ENCODE results near the gene LBHD1.
"Not testable (repeated sequence)": the region's sequence is repeated elsewhere in the genome, so short reads cannot be mapped to it uniquely, and the experiment has no call there.

Gene LBHD1

DNA sequence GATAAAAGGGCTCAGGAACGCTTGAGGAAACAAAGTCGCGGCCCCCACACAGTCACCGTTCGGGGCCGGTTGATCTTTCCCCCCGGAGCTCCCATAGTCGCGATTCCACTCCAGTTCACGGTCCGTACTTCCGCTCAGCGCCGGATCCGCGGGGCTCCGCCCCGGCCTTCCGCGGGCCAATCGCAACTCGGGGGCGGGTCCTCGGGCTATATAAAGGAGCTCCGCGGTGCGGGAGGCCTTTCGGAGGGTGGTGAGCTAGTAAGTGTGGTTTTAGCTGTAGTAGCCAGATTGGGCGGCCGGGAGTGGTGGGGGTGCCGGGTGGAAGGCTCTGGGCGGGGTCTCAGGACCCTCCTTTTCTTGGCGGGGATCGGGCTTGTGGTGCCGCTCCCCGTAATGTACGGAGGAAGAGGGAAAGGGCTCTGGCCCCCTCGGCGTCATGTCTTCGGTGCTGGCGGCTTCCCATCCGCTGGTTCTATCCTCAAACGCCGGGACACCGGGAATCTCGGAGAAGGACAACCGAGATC lies 6.9 kb downstream of the LBHD1 start, which contains the start of the genes C11orf98 and CSKMT:
Gene C11orf98, minus strand, starts transcription at position 136 of the 524 bp plus-strand sequence. Its CDS starts 41 bp downstream, at position 95.
Gene CSKMT, plus strand, starts transcription at position 238 of the 524 bp plus-strand sequence. CDS start 568 bp downstream, outside the sequence.
- peak within 1 kb of the TSS; percentile 94 for H3K4me3 ChIP-seq (ENCODE audit: control insufficient read depth, low read depth, low read length)
- peak; percentile 89 for DNase-seq (ENCODE audit: low read depth)
- TF ChIP-seq CTCF (conservative IDR thresholded peaks at IDR 0.05; ENCODE audit: control insufficient read depth, insufficient read depth, low read depth, low read length), result no peak

DNA sequence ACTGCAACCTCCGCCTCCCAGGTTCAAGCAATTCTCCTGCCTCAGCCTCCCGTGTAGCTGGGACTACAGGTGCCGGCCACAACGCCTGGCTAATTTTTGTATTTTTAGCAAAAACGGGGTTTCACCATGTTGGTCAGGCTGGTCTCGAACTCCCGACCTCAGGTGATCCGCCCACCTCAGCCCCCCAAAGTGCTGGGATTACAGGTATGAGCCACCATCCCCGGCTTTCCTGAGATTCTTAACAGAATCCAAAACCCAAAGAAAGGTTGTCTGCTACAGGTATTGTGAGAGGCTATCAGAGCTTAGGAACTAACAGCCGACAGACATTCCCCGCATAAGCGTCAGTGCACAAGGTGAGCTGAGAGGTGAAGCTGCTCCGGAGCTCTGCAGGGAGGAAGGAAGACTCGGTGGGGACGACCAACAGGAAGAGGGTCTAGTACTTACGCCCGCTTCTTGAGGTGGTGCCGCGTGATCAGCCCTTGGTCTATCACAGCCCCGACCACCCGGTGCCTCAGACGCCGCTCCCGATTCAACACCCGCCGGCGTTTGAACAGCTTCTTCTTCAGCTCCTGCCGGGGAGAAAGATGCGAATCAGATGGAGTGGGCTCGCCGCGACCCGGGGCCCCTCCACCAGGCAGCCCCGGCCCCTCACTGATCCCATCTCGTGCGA lies 7.5 kb downstream of the LBHD1 start:
- peak; percentile 43 for DNase-seq (ENCODE audit: low read depth)
- H3K4me3 ChIP-seq (ENCODE audit: control insufficient read depth, low read depth, low read length), result peak overlapping the region; percentile 94
- TF ChIP-seq CTCF (conservative IDR thresholded peaks at IDR 0.05; ENCODE audit: control insufficient read depth, insufficient read depth, low read depth, low read length), result no peak

DNA sequence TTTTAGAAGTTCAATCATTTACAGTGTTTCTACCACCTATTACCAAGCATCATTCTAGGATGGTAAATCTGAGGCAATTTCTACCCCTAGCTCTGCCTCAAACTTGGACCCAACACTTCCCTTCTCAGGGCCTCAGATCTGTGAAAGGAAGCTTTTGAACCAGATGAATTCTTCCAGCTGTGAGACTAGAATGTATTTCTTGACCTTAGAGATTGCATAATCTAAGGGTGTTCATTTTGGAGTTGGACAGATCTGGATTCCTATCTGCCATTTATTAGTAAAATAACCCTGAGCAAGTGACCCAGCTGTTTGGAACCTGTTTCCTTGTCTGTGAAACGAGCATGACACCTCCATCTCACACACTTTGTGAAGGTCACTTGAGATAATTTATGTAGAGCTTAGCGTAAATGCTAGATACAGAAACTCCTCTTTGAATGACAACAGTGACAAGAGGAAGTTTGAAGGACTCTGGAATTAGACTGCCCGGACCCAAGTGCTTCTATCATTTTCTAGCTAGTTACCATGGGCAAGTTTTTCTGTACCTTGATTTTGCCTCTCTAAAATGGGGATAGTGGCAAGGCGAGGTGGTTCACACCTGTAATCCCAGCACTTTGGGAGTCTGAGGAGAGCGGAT lies 15.2 kb downstream of the LBHD1 start:
- DNase-seq (ENCODE audit: low read depth), result no peak
- TF ChIP-seq CTCF (conservative IDR thresholded peaks at IDR 0.05; ENCODE audit: control insufficient read depth, insufficient read depth, low read depth, low read length), result no peak
- H3K4me3 ChIP-seq (ENCODE audit: control insufficient read depth, low read depth, low read length), result no peak overlapping the region

- TF ChIP-seq CTCF (conservative IDR thresholded peaks at IDR 0.05; ENCODE audit: control insufficient read depth, insufficient read depth, low read depth, low read length), result no peak
- DNase-seq (ENCODE audit: low read depth), result no peak
- H3K4me3 ChIP-seq (ENCODE audit: control insufficient read depth, low read depth, low read length), result no peak overlapping the region
These were observed 17.8 kb downstream of the LBHD1 start for GRCh38 chr11:62654297-62654696.

DNA sequence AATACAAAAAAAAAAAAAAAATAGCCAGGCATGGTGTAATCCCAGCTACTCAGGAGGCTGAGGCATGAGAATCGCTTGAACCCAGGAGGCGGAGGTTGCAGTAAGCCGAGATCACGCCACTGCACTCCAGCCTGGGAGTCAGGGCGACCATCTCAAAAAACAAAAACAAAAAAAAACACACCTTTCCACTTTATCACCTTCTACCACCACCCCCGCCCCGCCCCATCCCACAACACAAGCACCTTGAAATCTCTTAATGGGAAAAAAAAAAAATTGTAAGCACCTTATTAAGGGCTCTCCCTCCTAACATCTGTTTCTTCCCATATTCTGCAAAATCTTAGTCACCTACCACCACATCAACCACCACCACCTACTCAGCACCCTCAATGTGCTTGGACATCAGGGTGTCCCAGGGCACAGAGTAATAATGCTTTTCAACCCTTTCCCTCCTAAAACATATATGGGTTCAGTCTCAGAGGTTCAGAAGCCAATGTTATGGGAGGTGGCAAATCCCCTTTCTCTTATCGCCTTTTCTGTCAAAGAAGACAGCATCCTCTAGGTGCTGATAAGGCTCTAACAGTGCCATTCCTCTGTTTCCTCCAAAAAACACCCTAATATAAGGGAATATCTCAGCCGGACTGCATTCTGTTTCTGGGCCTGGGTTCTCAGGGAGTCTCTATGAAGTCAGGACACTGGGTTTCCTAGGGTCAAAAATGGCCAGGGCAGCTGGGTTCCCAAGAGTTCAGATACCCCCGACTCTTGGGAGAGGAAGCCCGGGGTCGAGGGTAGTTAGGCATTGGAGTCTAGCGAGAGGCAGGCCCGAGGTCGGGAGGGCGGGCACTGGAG lies 19.7 kb downstream of the LBHD1 start:
- TF ChIP-seq CTCF (conservative IDR thresholded peaks at IDR 0.05; ENCODE audit: control insufficient read depth, insufficient read depth, low read depth, low read length), result no peak
- peak overlapping the region; percentile 85 for H3K4me3 ChIP-seq (ENCODE audit: control insufficient read depth, low read depth, low read length)
- no peak for DNase-seq (ENCODE audit: low read depth)

GRCh38 chr11:62650283-62650682 lies 21.8 kb downstream of the LBHD1 start:
- not testable (repeated sequence) for H3K4me3 ChIP-seq (ENCODE audit: control insufficient read depth, low read depth, low read length); DNase-seq (ENCODE audit: low read depth)
